K562 (cell line): ENCODE measurements around the gene NECTIN1. TPM values are rescaled to one million over a fixed set of nuclear protein-coding genes. Genes with fewer than 3 reads are reported as not detected.

Experiments
- ATAC-seq: fragments of 200-7000 bp; cut with Tn5 transposase; 3 replicates; pipeline ENCODE4 v1.9.1; 2020; ENCODE audit warnings: moderate library complexity
- BruUV-seq: library from RNA; stranded (reverse); fragments of 400-500 nt; replicated peaks from 2 replicates; lab custom pipeline; 2021; lab: Mats Ljungman, UMichigan
- CTCF ChIA-PET: fragments of 300-600 bp; formaldehyde crosslinking; extraction: SDS; loops from one replicate; lab custom pipeline; 2021; ENCODE audit warnings: low intra/inter-chr PET ratio; lab: Yijun Ruan, JAX
- POLR2A ChIA-PET: fragments of 300-600, 350-650 bp; sonication (Branson Sonifier 250); formaldehyde crosslinking; extraction: SDS; loops from one replicate; lab custom pipeline; 2021; ENCODE audit warnings: antibody characterized with exemption, inconsistent platforms; lab: Yijun Ruan, JAX
- DNase-seq, 4 experiments: peaks; one replicate each; pipeline versions ENCODE4 v3.0.0 to v3.0.0-alpha.2; 2011 to 2018; ENCODE audit warnings: low spot score in 3 of 4, mixed read lengths in 3 of 4; ENCODE audit errors: extremely low read depth in 1 of 4
- FAIRE-seq: peaks from 2 replicates; lab custom pipeline; 2011; peaks lifted over from hg19 to GRCh38; lab: Jason Lieb, UNC
- H2AFZ ChIP-seq: 2 replicates; pipeline ENCODE4 v1.6.0; 2011; ENCODE audit warnings: low read depth, low read length, control low read depth, inconsistent platforms
- H3K27ac ChIP-seq: fragments of 200-600 bp; 3 replicates; pipeline ENCODE4 v1.8.0; 2011; ENCODE audit warnings: low read depth, mild to moderate bottlenecking, control low read depth, inconsistent platforms, low read length, moderate library complexity, mixed read lengths; ENCODE audit errors: extremely low read depth
- H3K27me3 ChIP-seq, 2 experiments: fragments of 300-600 bp in 1 of 2; 2 replicates in 1 of 2; 3 replicates in 1 of 2; pipeline versions ENCODE4 v1.6.0 to v1.8.0; 2011; ENCODE audit warnings: inconsistent platforms in 2 of 2, low read length in 2 of 2, mild to moderate bottlenecking in 1 of 2, mixed read lengths in 1 of 2, moderate library complexity in 1 of 2; ENCODE audit not compliant: control insufficient read depth in 2 of 2, insufficient read depth in 2 of 2
- H3K36me3 ChIP-seq: fragments of 300-600 bp; 3 replicates; pipeline ENCODE4 v1.8.0; 2011; ENCODE audit warnings: mild to moderate bottlenecking, low read length, inconsistent platforms; ENCODE audit not compliant: control insufficient read depth, insufficient read depth
- H3K4me1 ChIP-seq, 2 experiments: fragments of 200-600 bp in 1 of 2; replicated peaks in 1 of 2; 2 replicates in 1 of 2; 3 replicates in 1 of 2; pipeline versions ENCODE4 v1.5.1 to v1.8.0; 2011; ENCODE audit warnings: inconsistent platforms in 2 of 2, low read length in 2 of 2, mild to moderate bottlenecking in 1 of 2, mixed read lengths in 1 of 2, moderate library complexity in 1 of 2; ENCODE audit not compliant: control insufficient read depth in 2 of 2, insufficient read depth in 2 of 2
- H3K4me2 ChIP-seq: 2 replicates; pipeline ENCODE4 v1.6.1; 2011; ENCODE audit warnings: low read length, control low read depth, inconsistent platforms, mixed read lengths; ENCODE audit not compliant: insufficient read depth
- H3K4me3 ChIP-seq: fragments of 200-600 bp; sonication (generic), shearing (Covaris generic); 2 replicates; pipeline ENCODE4 v1.5.1; 2016; ENCODE audit warnings: control low read depth, inconsistent platforms
- H3K79me2 ChIP-seq: fragments of 200-600 bp; 3 replicates; pipeline ENCODE4 v1.8.0; 2011; ENCODE audit warnings: low read length, inconsistent platforms; ENCODE audit not compliant: control insufficient read depth, insufficient read depth
- H3K9ac ChIP-seq, 2 experiments: 2 replicates each; pipeline versions ENCODE4 v1.6.0 to v1.6.1; 2011; ENCODE audit warnings: low read depth in 2 of 2, low read length in 2 of 2, control low read depth in 1 of 2, inconsistent platforms in 1 of 2, mild to moderate bottlenecking in 1 of 2, mixed read lengths in 1 of 2; ENCODE audit not compliant: insufficient read depth in 1 of 2
- H3K9me1 ChIP-seq: one replicate; pipeline ENCODE4 v1.6.0; 2011; ENCODE audit warnings: inconsistent platforms, mild to moderate bottlenecking, low read length, moderate library complexity; ENCODE audit not compliant: control insufficient read depth, insufficient read depth
- H3K9me3 ChIP-seq: replicated peaks from 2 replicates; pipeline ENCODE4 v1.5.1; 2011; ENCODE audit warnings: low read depth, low read length, inconsistent platforms; ENCODE audit not compliant: control insufficient read depth, insufficient read depth
- H4K20me1 ChIP-seq: replicated peaks from 2 replicates; pipeline ENCODE4 v1.6.1; 2011; ENCODE audit warnings: low read length, inconsistent platforms, mixed read lengths; ENCODE audit not compliant: control insufficient read depth, insufficient read depth
- ARNT ChIP-seq, 2 experiments: fragments of 450-650 bp; IDR thresholded peaks; 2 replicates each; pipeline ENCODE4 v1.6.1; 2016; ENCODE audit warnings: mild to moderate bottlenecking in 1 of 2
- CEBPB ChIP-seq: fragments of 450-650 bp; IDR thresholded peaks from 2 replicates; pipeline ENCODE4 v1.6.1; 2016; ENCODE audit warnings: missing genetic modification characterization, missing compliant biosample characterization
- HMG20B ChIP-seq: fragments of 250-450 bp; sonication (Bioruptor Pico); IDR thresholded peaks from 2 replicates; pipeline ENCODE4 v1.5.0; 2021; ENCODE audit warnings: mild to moderate bottlenecking
- KAT8 ChIP-seq: fragments of 450-650 bp; IDR thresholded peaks from 2 replicates; pipeline ENCODE4 v1.6.1; 2016; ENCODE audit warnings: low read depth, mild to moderate bottlenecking
- MTF1 ChIP-seq: fragments of 250-450 bp; sonication (Bioruptor Pico); IDR thresholded peaks from 2 replicates; pipeline ENCODE4 v1.9.0; 2021; ENCODE audit warnings: moderate library complexity, mild to moderate bottlenecking, inconsistent platforms, borderline replicate concordance
- MYC ChIP-seq, 2 experiments: fragments of 250-450 bp in 1 of 2; sonication (Bioruptor Pico) in 1 of 2; IDR thresholded peaks; 2 replicates each; pipeline versions ENCODE4 v1.5.1 to v1.6.1; 2012 to 2021; ENCODE audit warnings: low read depth in 2 of 2, borderline replicate concordance in 1 of 2, improper control_type of control experiment in 1 of 2, low read length in 1 of 2, mild to moderate bottlenecking in 1 of 2, moderate library complexity in 1 of 2
- NR2C2 ChIP-seq, 2 experiments: fragments of 200-800 bp in 1 of 2; sonication (Bioruptor generic) in 1 of 2; sonication (generic) in 1 of 2; formaldehyde crosslinking in 1 of 2; IDR thresholded peaks; 2 replicates each; pipeline versions ENCODE4 v1.6.1 to v1.8.0; 2016 to 2022; ENCODE audit warnings: mild to moderate bottlenecking in 1 of 2, missing compliant biosample characterization in 1 of 2, missing genetic modification characterization in 1 of 2, missing genetic modification reagents in 1 of 2
- OTX1 ChIP-seq: fragments of 450-650 bp; formaldehyde crosslinking; IDR thresholded peaks from 2 replicates; pipeline ENCODE4 v1.4.0; 2022; ENCODE audit warnings: mild to moderate bottlenecking
- SRF ChIP-seq, 2 experiments: fragments of 250-450, 450-650 bp in 1 of 2; sonication (Bioruptor Pico) in 1 of 2; sonication (generic) in 1 of 2; formaldehyde crosslinking; IDR thresholded peaks; 2 replicates each; pipeline versions ENCODE4 v1.5.0 to v1.5.1; 2020 to 2022; ENCODE audit warnings: mild to moderate bottlenecking in 1 of 2, missing genetic modification reagents in 1 of 2
- TCFL5 ChIP-seq: fragments of 250-450 bp; sonication (Bioruptor Pico); conservative IDR thresholded peaks from 2 replicates; pipeline ENCODE4 v1.6.1; 2021; ENCODE audit warnings: mild to moderate bottlenecking, moderate library complexity, matching md5 sums
- ZBTB1 ChIP-seq: sonication (generic); formaldehyde crosslinking; IDR thresholded peaks from 2 replicates; pipeline ENCODE4 v1.8.1; 2023; ENCODE audit warnings: missing genetic modification reagents, low read depth, mild to moderate bottlenecking, borderline replicate concordance
- ZNF778 ChIP-seq: fragments of 450-650 bp; formaldehyde crosslinking; IDR thresholded peaks from 2 replicates; pipeline ENCODE4 v1.4.0; 2020; ENCODE audit warnings: mild to moderate bottlenecking, moderate library complexity
- WGBS: fragments of 100-300 bp; shearing (Covaris generic); methylation state at CpG from one replicate; pipeline ENCODE4 v1.1.6; 2016; ENCODE audit warnings: low coverage, mixed read lengths; ENCODE audit not compliant: insufficient coverage; ENCODE audit errors: missing lambda C conversion rate; 5-methylcytosine and 5-hydroxymethylcytosine counted together
- in situ Hi-C: fragments of 300-500 bp; cut with MboI; formaldehyde crosslinking; loops from 4 replicates; pipeline ENCODE4 v1.15.0; 2018; ENCODE audit warnings: inconsistent platforms, mixed read lengths
- intact Hi-C: fragments of 100-400 bp; cut with micrococcal nuclease; formaldehyde crosslinking; loops from 2 replicates; pipeline ENCODE4 v1.14.2; 2022
- polyA plus RNA-seq, 8 experiments: library from polyadenylated mRNA; depleted of rRNA in 4 of 8; stranded (reverse) in 5 of 8; unstranded in 3 of 8; fragments of >200 nt; fragmentation: Nextera tagmentation in 2 of 8; fragmentation: Illumina TruSeq in 1 of 8; extraction: Ambion mirVana in 2 of 8; extraction: Trizol in 1 of 8; gene quantifications; 2 replicates each; pipeline versions ENCODE4 v1.2.1 to v1.2.3, GENCODE V29; 2011 to 2014; ENCODE audit warnings: inconsistent platforms in 1 of 8, missing spikeins in 1 of 8
- total RNA-seq, 7 experiments: library from RNA; depleted of rRNA in 6 of 7; stranded (reverse); fragments of >200 nt in 6 of 7; fragmentation: Illumina TruSeq in 2 of 7; extraction: Trizol in 2 of 7; gene quantifications; 2 replicates each; pipeline versions ENCODE4 v1.2.1 to v1.2.3, GENCODE V29; 2011 to 2021; ENCODE audit warnings: low replicate concordance in 1 of 7
- TF ChIP-seq, protein P1 (sequence below): fragments of 250-450 bp; sonication (Bioruptor Pico); IDR thresholded peaks from 2 replicates; pipeline ENCODE4 v1.8.0; 2022; ENCODE audit warnings: moderate library complexity, mild to moderate bottlenecking, inconsistent platforms

The NECTIN1 gene
- total and polyA plus RNA-seq, 9 of the 15 experiments (the other 6 are each of a cell fraction or from before 2014, with no cell fraction given): 0.09 to 0.53 (median 0.23) TPM; not detected in 2

DNA sequence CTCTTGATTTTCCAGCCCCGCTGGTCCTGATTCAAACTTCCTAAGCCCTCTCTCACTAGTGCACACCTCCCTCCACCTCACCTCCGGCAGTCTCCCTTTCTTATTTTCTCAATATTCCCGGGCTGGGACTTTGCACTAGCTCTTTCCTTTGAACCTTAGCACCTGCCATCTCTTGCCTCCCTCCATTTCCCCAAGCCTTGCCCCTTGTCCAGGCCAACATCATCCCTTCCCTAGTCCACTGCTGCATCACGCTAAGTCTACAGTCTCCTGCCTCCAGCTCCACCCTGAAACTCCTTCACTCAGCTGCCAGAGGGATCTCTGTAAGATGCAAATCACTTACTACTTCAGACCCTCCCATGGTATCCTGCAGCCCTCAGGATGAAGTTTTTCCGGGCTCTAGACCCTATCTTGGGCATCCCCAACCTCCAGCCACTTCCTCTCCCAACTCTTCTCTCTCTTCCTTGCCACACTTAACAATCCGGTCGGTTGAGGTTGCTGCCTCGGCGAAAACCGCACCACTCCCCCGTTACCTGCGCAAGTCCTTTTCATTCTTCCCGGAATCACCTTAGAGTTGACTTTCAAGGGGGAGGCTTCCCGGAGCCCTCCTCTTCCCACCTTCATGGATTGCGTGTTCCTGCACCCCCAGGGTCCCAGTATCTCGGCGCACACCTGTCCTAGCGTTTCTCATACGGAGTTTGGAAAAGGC is 42.7 kb downstream of the NECTIN1 start:
- 0% methylated on average over 19 of the region's 19 CpGs for WGBS
- FAIRE-seq (no peak), ATAC-seq (no peak)
- peaks cover 0 to 4% of the 10 kb centered on the region in 2 experiments; a peak in 2 of 5 replicates for H3K4me1 ChIP-seq
- POLR2A ChIA-PET: interaction anchor here (0.7 kb wide), 1 partner anchor 8 kb away, joined by 3 read pairs; no protein-coding TSS in a partner anchor
- H3K27me3 ChIP-seq: peaks cover 6 to 55% of the 10 kb centered on the region in 2 experiments; a peak in 3 of 5 replicates
- no peaks in the 10 kb centered on the region for H3K9me3 ChIP-seq
- no peaks in the 10 kb centered on the region for H3K36me3 ChIP-seq
- no peak overlapping the region for H3K9ac ChIP-seq
- BruUV-seq: no TSS peak
- no peak overlapping the region for H3K4me3 ChIP-seq
- TF ChIP-seq SRF (CRISPR knock-in tag; IDR thresholded peaks at IDR 0.05): no peak
- TF ChIP-seq NR2C2 (CRISPR knock-in tag; IDR thresholded peaks at IDR 0.05): no peak
- no peak for TF ChIP-seq NR2C2 (tag; IDR thresholded peaks at IDR 0.05)
- TF ChIP-seq ZNF778 (CRISPR knock-in tag): no peak
- no peak for TF ChIP-seq OTX1 (CRISPR knock-in tag)
- TF ChIP-seq CEBPB (tag): no peak
- no peak for TF ChIP-seq ZBTB1 (CRISPR knock-in tag)
- no peak for TF ChIP-seq KAT8
- no peak for TF ChIP-seq ARNT (IDR thresholded peaks at IDR 0.05)
- no peak for TF ChIP-seq TCFL5
- TF ChIP-seq, protein P1, sequence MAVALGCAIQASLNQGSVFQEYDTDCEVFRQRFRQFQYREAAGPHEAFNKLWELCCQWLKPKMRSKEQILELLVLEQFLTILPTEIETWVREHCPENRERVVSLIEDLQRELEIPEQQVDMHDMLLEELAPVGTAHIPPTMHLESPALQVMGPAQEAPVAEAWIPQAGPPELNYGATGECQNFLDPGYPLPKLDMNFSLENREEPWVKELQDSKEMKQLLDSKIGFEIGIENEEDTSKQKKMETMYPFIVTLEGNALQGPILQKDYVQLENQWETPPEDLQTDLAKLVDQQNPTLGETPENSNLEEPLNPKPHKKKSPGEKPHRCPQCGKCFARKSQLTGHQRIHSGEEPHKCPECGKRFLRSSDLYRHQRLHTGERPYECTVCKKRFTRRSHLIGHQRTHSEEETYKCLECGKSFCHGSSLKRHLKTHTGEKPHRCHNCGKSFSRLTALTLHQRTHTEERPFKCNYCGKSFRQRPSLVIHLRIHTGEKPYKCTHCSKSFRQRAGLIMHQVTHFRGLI (CRISPR knock-in tag): no peak
- TF ChIP-seq MYC (IDR thresholded peaks at IDR 0.05; ENCODE audit: low read depth, low read length): no peak
- no peak for TF ChIP-seq MYC (CRISPR knock-in tag; IDR thresholded peaks at IDR 0.05; ENCODE audit: borderline replicate concordance, low read depth)
- TF ChIP-seq MTF1 (CRISPR knock-in tag): no peak
- no peak for TF ChIP-seq HMG20B (CRISPR knock-in tag)
- TF ChIP-seq, all 486 proteins: peak for 0
- in situ Hi-C loops (no loop called here), intact Hi-C loops (no loop called here)
- H3K4me2 ChIP-seq: no peak overlapping the region
- CTCF ChIA-PET: no interaction called here
- H4K20me1 ChIP-seq: peaks cover 2% of the 10 kb centered on the region
- H3K9me1 ChIP-seq: no peaks in the 10 kb centered on the region
- no peaks in the 10 kb centered on the region for H3K79me2 ChIP-seq
- DNase-seq: no peak
- H3K27ac ChIP-seq: no peak overlapping the region
- H2AFZ ChIP-seq: no peak overlapping the region
